ENCODE results near the gene GPATCH8. TPM values are rescaled to one million over a fixed set of nuclear protein-coding genes. Genes with fewer than 3 reads are reported as not detected.

Gene GPATCH8
- polyA plus RNA-seq, 1 donor from 2014 or later, result 24.5 TPM

DNA sequence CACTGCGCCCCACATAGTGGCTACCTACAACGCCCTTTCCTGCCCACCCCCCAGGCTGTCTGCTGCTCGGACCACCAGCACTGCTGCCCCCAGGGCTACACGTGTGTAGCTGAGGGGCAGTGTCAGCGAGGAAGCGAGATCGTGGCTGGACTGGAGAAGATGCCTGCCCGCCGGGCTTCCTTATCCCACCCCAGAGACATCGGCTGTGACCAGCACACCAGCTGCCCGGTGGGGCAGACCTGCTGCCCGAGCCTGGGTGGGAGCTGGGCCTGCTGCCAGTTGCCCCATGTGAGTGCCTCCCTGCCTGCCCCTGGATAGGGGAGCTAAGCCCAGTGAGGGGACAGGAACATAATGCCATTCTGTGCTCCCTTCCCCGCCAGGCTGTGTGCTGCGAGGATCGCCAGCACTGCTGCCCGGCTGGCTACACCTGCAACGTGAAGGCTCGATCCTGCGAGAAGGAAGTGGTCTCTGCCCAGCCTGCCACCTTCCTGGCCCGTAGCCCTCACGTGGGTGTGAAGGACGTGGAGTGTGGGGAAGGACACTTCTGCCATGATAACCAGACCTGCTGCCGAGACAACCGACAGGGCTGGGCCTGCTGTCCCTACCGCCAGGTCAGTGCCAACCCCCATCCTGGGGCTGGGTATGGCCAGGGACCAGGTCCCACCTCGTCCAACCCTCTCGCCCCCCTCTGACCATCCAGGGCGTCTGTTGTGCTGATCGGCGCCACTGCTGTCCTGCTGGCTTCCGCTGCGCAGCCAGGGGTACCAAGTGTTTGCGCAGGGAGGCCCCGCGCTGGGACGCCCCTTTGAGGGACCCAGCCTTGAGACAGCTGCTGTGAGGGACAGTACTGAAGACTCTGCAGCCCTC, 151.0 kb downstream of the GPATCH8 start:
- Histone ChIP-seq H4K20me1 (ENCODE audit: insufficient read depth) (peaks cover 15% of the 10 kb centered on the region), H3K36me3 (ENCODE audit: insufficient read depth, low read length) (no peaks in the 10 kb centered on the region), H3K9me2 (ENCODE audit: insufficient read depth, low read length) (no peaks in the 10 kb centered on the region)

DNA sequence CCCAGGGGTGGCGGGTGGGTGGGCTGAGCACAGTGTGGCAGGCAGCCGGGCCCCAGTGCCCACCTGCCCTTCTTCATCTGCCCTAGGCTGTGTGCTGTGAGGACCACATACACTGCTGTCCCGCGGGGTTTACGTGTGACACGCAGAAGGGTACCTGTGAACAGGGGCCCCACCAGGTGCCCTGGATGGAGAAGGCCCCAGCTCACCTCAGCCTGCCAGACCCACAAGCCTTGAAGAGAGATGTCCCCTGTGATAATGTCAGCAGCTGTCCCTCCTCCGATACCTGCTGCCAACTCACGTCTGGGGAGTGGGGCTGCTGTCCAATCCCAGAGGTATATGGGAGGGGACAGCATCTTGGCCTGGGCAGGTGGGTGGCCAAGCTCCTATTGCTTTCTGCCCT, 151.7 kb downstream of the GPATCH8 start:
- no peaks in the 10 kb centered on the region for H3K79me2 ChIP-seq (replicated peaks; ENCODE audit: insufficient read depth, low read length)
- H3K9ac ChIP-seq (ENCODE audit: low read length), result no peak overlapping the region
- no peaks in the 10 kb centered on the region for H3K27me3 ChIP-seq (ENCODE audit: insufficient read depth, low read depth, low read length)
- peaks cover 11% of the 10 kb centered on the region for H4K20me1 ChIP-seq (ENCODE audit: insufficient read depth)
- H3K9me3 ChIP-seq (ENCODE audit: low read length), result no peaks in the 10 kb centered on the region
- no peak overlapping the region for H2AFZ ChIP-seq (ENCODE audit: low read depth, low read length)
- TF ChIP-seq EP300 (conservative IDR thresholded peaks at IDR 0.05; ENCODE audit: poor library complexity, severe bottlenecking) (no peak), TAF1 (IDR thresholded peaks at IDR 0.05; ENCODE audit: low read depth) (no peak), POLR2AphosphoS5 (IDR thresholded peaks at IDR 0.05) (no peak), SMC3 (conservative IDR thresholded peaks at IDR 0.05; ENCODE audit: poor library complexity) (no peak), RAD21 (conservative IDR thresholded peaks at IDR 0.05) (no peak), EZH2 (IDR thresholded peaks at IDR 0.05; ENCODE audit: borderline replicate concordance, insufficient read depth, low read length, poor library complexity, severe bottlenecking) (no peak), MXI1 (conservative IDR thresholded peaks at IDR 0.05; ENCODE audit: poor library complexity, severe bottlenecking) (no peak)
- TF ChIP-seq, protein P1, sequence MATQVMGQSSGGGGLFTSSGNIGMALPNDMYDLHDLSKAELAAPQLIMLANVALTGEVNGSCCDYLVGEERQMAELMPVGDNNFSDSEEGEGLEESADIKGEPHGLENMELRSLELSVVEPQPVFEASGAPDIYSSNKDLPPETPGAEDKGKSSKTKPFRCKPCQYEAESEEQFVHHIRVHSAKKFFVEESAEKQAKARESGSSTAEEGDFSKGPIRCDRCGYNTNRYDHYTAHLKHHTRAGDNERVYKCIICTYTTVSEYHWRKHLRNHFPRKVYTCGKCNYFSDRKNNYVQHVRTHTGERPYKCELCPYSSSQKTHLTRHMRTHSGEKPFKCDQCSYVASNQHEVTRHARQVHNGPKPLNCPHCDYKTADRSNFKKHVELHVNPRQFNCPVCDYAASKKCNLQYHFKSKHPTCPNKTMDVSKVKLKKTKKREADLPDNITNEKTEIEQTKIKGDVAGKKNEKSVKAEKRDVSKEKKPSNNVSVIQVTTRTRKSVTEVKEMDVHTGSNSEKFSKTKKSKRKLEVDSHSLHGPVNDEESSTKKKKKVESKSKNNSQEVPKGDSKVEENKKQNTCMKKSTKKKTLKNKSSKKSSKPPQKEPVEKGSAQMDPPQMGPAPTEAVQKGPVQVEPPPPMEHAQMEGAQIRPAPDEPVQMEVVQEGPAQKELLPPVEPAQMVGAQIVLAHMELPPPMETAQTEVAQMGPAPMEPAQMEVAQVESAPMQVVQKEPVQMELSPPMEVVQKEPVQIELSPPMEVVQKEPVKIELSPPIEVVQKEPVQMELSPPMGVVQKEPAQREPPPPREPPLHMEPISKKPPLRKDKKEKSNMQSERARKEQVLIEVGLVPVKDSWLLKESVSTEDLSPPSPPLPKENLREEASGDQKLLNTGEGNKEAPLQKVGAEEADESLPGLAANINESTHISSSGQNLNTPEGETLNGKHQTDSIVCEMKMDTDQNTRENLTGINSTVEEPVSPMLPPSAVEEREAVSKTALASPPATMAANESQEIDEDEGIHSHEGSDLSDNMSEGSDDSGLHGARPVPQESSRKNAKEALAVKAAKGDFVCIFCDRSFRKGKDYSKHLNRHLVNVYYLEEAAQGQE (IDR thresholded peaks at IDR 0.05; ENCODE audit: borderline replicate concordance), result no peak
- TF ChIP-seq, protein P2, sequence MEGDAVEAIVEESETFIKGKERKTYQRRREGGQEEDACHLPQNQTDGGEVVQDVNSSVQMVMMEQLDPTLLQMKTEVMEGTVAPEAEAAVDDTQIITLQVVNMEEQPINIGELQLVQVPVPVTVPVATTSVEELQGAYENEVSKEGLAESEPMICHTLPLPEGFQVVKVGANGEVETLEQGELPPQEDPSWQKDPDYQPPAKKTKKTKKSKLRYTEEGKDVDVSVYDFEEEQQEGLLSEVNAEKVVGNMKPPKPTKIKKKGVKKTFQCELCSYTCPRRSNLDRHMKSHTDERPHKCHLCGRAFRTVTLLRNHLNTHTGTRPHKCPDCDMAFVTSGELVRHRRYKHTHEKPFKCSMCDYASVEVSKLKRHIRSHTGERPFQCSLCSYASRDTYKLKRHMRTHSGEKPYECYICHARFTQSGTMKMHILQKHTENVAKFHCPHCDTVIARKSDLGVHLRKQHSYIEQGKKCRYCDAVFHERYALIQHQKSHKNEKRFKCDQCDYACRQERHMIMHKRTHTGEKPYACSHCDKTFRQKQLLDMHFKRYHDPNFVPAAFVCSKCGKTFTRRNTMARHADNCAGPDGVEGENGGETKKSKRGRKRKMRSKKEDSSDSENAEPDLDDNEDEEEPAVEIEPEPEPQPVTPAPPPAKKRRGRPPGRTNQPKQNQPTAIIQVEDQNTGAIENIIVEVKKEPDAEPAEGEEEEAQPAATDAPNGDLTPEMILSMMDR (IDR thresholded peaks at IDR 0.05; ENCODE audit: poor library complexity, severe bottlenecking), result no peak
- H3K36me3 ChIP-seq (ENCODE audit: insufficient read depth, low read length), result no peaks in the 10 kb centered on the region
- no peak overlapping the region for H3K4me2 ChIP-seq (ENCODE audit: low read length)
- H3F3A ChIP-seq (ENCODE audit: insufficient read depth, low read length, poor library complexity, severe bottlenecking), result no peaks in the 10 kb centered on the region
- H3K4me3 ChIP-seq (ENCODE audit: low read length), result no peak overlapping the region
- H3K9me2 ChIP-seq (ENCODE audit: insufficient read depth, low read length), result no peaks in the 10 kb centered on the region
- no peak overlapping the region for H3K27ac ChIP-seq (ENCODE audit: low read length)

More for the DNA sequence above, 151.0 kb downstream of the GPATCH8 start:
- TF ChIP-seq TAF1 (IDR thresholded peaks at IDR 0.05; ENCODE audit: low read depth) (no peak), POLR2AphosphoS5 (IDR thresholded peaks at IDR 0.05) (no peak), SMC3 (conservative IDR thresholded peaks at IDR 0.05; ENCODE audit: poor library complexity) (no peak), EZH2 (IDR thresholded peaks at IDR 0.05; ENCODE audit: borderline replicate concordance, insufficient read depth, low read length, poor library complexity, severe bottlenecking) (no peak), RAD21 (conservative IDR thresholded peaks at IDR 0.05) (no peak), EP300 (conservative IDR thresholded peaks at IDR 0.05; ENCODE audit: poor library complexity, severe bottlenecking) (no peak), MXI1 (conservative IDR thresholded peaks at IDR 0.05; ENCODE audit: poor library complexity, severe bottlenecking) (no peak)
- TF ChIP-seq, protein P2 (IDR thresholded peaks at IDR 0.05; ENCODE audit: poor library complexity, severe bottlenecking), result no peak
- TF ChIP-seq, protein P1 (IDR thresholded peaks at IDR 0.05; ENCODE audit: borderline replicate concordance), result no peak
- Histone ChIP-seq H2AFZ (ENCODE audit: low read depth, low read length) (no peak overlapping the region), H3K27me3 (ENCODE audit: insufficient read depth, low read depth, low read length) (no peaks in the 10 kb centered on the region), H3K27ac (ENCODE audit: low read length) (no peak overlapping the region), H3K4me2 (ENCODE audit: low read length) (no peak overlapping the region), H3K9me3 (ENCODE audit: low read length) (no peaks in the 10 kb centered on the region), H3K4me3 (ENCODE audit: low read length) (no peak overlapping the region), H3K79me2 (replicated peaks; ENCODE audit: insufficient read depth, low read length) (no peaks in the 10 kb centered on the region), H3F3A (ENCODE audit: insufficient read depth, low read length, poor library complexity, severe bottlenecking) (no peaks in the 10 kb centered on the region), H3K9ac (ENCODE audit: low read length) (no peak overlapping the region)

Measured in neural cell (in vitro differentiated cells).